HepG2 (cell line): ENCODE data around the gene PCAT7. TPM values are rescaled to one million over a fixed set of nuclear protein-coding genes. Genes with fewer than 3 reads are reported as not detected.

ENCODE experiments used
- ATAC-seq: fragments of 200-7000 bp; cut with Tn5 transposase; 3 replicates; pipeline ENCODE4 v1.9.1; 2020; ENCODE audit warnings: mild to moderate bottlenecking, moderate library complexity
- BruUV-seq: library from RNA; stranded (reverse); fragments of 400-500 nt; replicated peaks from 2 replicates; lab custom pipeline; 2021; lab: Mats Ljungman, UMichigan
- CTCF ChIA-PET: fragments of 300-600 bp; formaldehyde crosslinking; extraction: SDS; loops from one replicate; lab custom pipeline; 2021; ENCODE audit warnings: low total read pairs, inconsistent platforms, low intra/inter-chr PET ratio; lab: Yijun Ruan, JAX
- POLR2A ChIA-PET: fragments of 350-600 bp; sonication (Branson Sonifier 250); formaldehyde crosslinking; loops from one replicate; lab custom pipeline; 2020; ENCODE audit warnings: antibody characterized with exemption, inconsistent platforms; lab: Yijun Ruan, JAX
- DNase-seq: peaks from one replicate; pipeline ENCODE4 v3.0.0-alpha.2; 2015; ENCODE audit warnings: low spot score
- FAIRE-seq: peaks from 3 replicates; lab custom pipeline; 2011; peaks lifted over from hg19 to GRCh38; lab: Jason Lieb, UNC
- H2AFZ ChIP-seq: one replicate; pipeline ENCODE4 v1.6.1; 2011; ENCODE audit warnings: low read length, inconsistent platforms
- H3K27ac ChIP-seq: fragments of 300-600 bp; 3 replicates; pipeline ENCODE4 v1.8.0; 2011; ENCODE audit warnings: mixed run types, mild to moderate bottlenecking, mixed read lengths, low read length, inconsistent platforms; ENCODE audit not compliant: insufficient read depth; ENCODE audit errors: extremely low read length
- H3K27me3 ChIP-seq, 2 experiments: fragments of 200-600 bp in 1 of 2; 2 replicates in 1 of 2; 3 replicates in 1 of 2; pipeline versions ENCODE4 v1.6.0 to v1.8.0; 2011; ENCODE audit warnings: low read length in 2 of 2, mild to moderate bottlenecking in 2 of 2, moderate library complexity in 2 of 2, inconsistent platforms in 1 of 2; ENCODE audit not compliant: insufficient read depth in 2 of 2, control insufficient read depth in 1 of 2
- H3K36me3 ChIP-seq, 2 experiments: fragments of 200-600 bp in 1 of 2; replicated peaks in 1 of 2; 2 replicates in 1 of 2; 3 replicates in 1 of 2; pipeline versions ENCODE4 v1.5.1 to v1.8.0; 2011; ENCODE audit warnings: low read length in 2 of 2, inconsistent platforms in 1 of 2; ENCODE audit not compliant: insufficient read depth in 2 of 2, control insufficient read depth in 1 of 2
- H3K4me1 ChIP-seq: 2 replicates; pipeline ENCODE4 v1.5.1; 2012; ENCODE audit warnings: low read length, inconsistent platforms; ENCODE audit not compliant: insufficient read depth
- H3K4me2 ChIP-seq: 2 replicates; pipeline ENCODE4 v1.6.0; 2011; ENCODE audit warnings: low read depth, low read length, inconsistent platforms
- H3K4me3 ChIP-seq, 3 experiments: fragments of 200-600 bp in 1 of 3; sonication (generic), shearing (Covaris generic) in 1 of 3; replicated peaks in 1 of 3; 2 replicates each; pipeline ENCODE4 v1.5.1; 2011 to 2016; ENCODE audit warnings: low read length in 3 of 3, inconsistent platforms in 2 of 3, low read depth in 2 of 3, mild to moderate bottlenecking in 2 of 3, control low read depth in 1 of 3, mixed read lengths in 1 of 3; ENCODE audit not compliant: insufficient read depth in 1 of 3
- H3K79me2 ChIP-seq: one replicate; pipeline ENCODE4 v1.6.1; 2011; ENCODE audit warnings: low read length, inconsistent platforms; ENCODE audit not compliant: insufficient read depth
- H3K9ac ChIP-seq: 2 replicates; pipeline ENCODE4 v1.6.0; 2011; ENCODE audit warnings: mild to moderate bottlenecking, low read depth, low read length, inconsistent platforms; ENCODE audit not compliant: insufficient read depth
- H3K9me3 ChIP-seq: 2 replicates; pipeline ENCODE4 v1.5.1; 2012; ENCODE audit warnings: mild to moderate bottlenecking, low read length
- H4K20me1 ChIP-seq: 2 replicates; pipeline ENCODE4 v1.6.0; 2011; ENCODE audit warnings: inconsistent platforms, mild to moderate bottlenecking, low read length, moderate library complexity; ENCODE audit not compliant: insufficient read depth
- DNMT1 ChIP-seq: sonication (generic); formaldehyde crosslinking; IDR thresholded peaks from 2 replicates; pipeline ENCODE4 v1.5.1; 2020; ENCODE audit warnings: mild to moderate bottlenecking, missing genetic modification reagents
- NKX3-1 ChIP-seq: sonication (generic); formaldehyde crosslinking; IDR thresholded peaks from 2 replicates; pipeline ENCODE4 v1.5.0; 2020; ENCODE audit warnings: missing genetic modification reagents
- PHF8 ChIP-seq: sonication (generic); formaldehyde crosslinking; IDR thresholded peaks from 2 replicates; pipeline ENCODE4 v1.5.0; 2020; ENCODE audit warnings: missing genetic modification reagents
- REXO4 ChIP-seq: sonication (generic); formaldehyde crosslinking; IDR thresholded peaks from 2 replicates; pipeline ENCODE4 v1.8.0; 2022; ENCODE audit warnings: missing genetic modification reagents, mild to moderate bottlenecking, borderline replicate concordance
- ZNF446 ChIP-seq: sonication (generic); formaldehyde crosslinking; IDR thresholded peaks from 2 replicates; pipeline ENCODE4 v1.5.0; 2020; ENCODE audit warnings: mild to moderate bottlenecking, missing genetic modification reagents
- WGBS: methylation state at CpG from one replicate; pipeline ENCODE4 v1.1.6; 2017; ENCODE audit warnings: low lambda C conversion rate; 5-methylcytosine and 5-hydroxymethylcytosine counted together
- in situ Hi-C: cut with HindIII; loops from 2 replicates; pipeline ENCODE4 v1.10.0; 2017; ENCODE audit warnings: low pct_unique_long_range_greater_than_20kb; ENCODE audit not compliant: extremely low pct_ligation_motif_present
- intact Hi-C: fragments of 100-400 bp; cut with micrococcal nuclease; formaldehyde crosslinking; loops from one replicate; pipeline ENCODE4 v1.10.0; 2022; ENCODE audit not compliant: unreplicated experiment
- polyA plus RNA-seq, 8 experiments: library from polyadenylated mRNA; depleted of rRNA in 3 of 8; stranded (reverse) in 7 of 8; unstranded in 1 of 8; fragments of >200 nt; fragmentation: Illumina TruSeq in 4 of 8; extraction: Trizol in 4 of 8; gene quantifications; 2 replicates each; pipeline versions ENCODE4 v1.2.1 to v1.2.3, GENCODE V29; 2011 to 2016; ENCODE audit warnings: low read depth in 4 of 8, missing spikeins in 1 of 8, mixed read lengths in 1 of 8; ENCODE audit not compliant: insufficient read depth in 1 of 8
- total RNA-seq, 5 experiments: library from RNA; depleted of rRNA; stranded (reverse); fragments of >200 nt; fragmentation: Illumina TruSeq; extraction: Trizol; gene quantifications; 2 replicates each; pipeline ENCODE4 v1.2.3, GENCODE V29; 2016; ENCODE audit warnings: low read depth in 1 of 5
- TF ChIP-seq, protein P1 (sequence below): IDR thresholded peaks from 2 replicates; pipeline ENCODE4 v1.6.1; 2016; ENCODE audit warnings: missing biosample characterization, missing genetic modification reagents, low read depth
- TF ChIP-seq, protein P2 (sequence below): sonication (generic); formaldehyde crosslinking; IDR thresholded peaks from 2 replicates; pipeline ENCODE4 v1.4.0; 2020; ENCODE audit warnings: mild to moderate bottlenecking, missing genetic modification reagents
- TF ChIP-seq, protein P3 (sequence below): IDR thresholded peaks from 2 replicates; pipeline ENCODE4 v1.6.1; 2016; ENCODE audit warnings: low read depth
- TF ChIP-seq, protein P4 (sequence below): sonication (generic); formaldehyde crosslinking; IDR thresholded peaks from 2 replicates; pipeline ENCODE4 v1.4.0; 2020; ENCODE audit warnings: missing genetic modification reagents, mild to moderate bottlenecking, borderline replicate concordance

Gene PCAT7
- total and polyA plus RNA-seq, 2 of the 13 experiments (the other 11 are each of a cell fraction or from before 2014, with no cell fraction given), result 2.3 to 3.9 TPM

DNA sequence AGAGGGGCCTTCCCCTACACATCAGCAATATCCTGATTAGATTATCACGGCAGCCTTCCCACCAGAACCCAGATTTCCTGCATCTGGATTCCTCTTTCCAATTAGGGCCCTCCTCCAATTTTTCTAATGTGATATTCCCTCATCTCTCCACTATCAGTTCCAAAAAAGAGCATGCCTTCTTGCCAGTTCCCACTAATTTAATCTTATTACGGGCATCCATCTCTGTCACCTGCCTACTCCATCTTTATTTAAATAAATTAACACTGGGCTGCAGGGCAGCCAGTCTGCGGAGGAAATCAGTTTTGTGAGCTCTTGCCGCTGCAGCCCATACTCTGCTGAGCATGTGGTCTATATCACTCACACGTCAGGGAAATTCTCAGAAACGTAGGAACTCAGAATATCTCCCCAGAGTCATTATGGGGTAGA, 55.3 kb downstream of the PCAT7 start:
- no peaks in the 10 kb centered on the region for H3K9me3 ChIP-seq
- in situ Hi-C loops (no loop called here), intact Hi-C loops (no loop called here)
- ChIA-PET CTCF (no interaction called here), POLR2A (no interaction called here)
- no peak for FAIRE-seq
- no peak for DNase-seq
- no peaks in the 10 kb centered on the region for H3K79me2 ChIP-seq
- H3K36me3 ChIP-seq, result no peaks in the 10 kb centered on the region
- H2AFZ ChIP-seq, result no peak overlapping the region
- no peak for ATAC-seq
- H3K27me3 ChIP-seq, result no peaks in the 10 kb centered on the region
- 90% methylated on average over 6 of the region's 6 CpGs for WGBS
- TF ChIP-seq REXO4 (CRISPR knock-in tag) (no peak), PHF8 (CRISPR knock-in tag) (no peak), DNMT1 (CRISPR knock-in tag) (no peak), NKX3-1 (CRISPR knock-in tag) (no peak), ZNF446 (CRISPR knock-in tag) (no peak)
- TF ChIP-seq, protein P1, sequence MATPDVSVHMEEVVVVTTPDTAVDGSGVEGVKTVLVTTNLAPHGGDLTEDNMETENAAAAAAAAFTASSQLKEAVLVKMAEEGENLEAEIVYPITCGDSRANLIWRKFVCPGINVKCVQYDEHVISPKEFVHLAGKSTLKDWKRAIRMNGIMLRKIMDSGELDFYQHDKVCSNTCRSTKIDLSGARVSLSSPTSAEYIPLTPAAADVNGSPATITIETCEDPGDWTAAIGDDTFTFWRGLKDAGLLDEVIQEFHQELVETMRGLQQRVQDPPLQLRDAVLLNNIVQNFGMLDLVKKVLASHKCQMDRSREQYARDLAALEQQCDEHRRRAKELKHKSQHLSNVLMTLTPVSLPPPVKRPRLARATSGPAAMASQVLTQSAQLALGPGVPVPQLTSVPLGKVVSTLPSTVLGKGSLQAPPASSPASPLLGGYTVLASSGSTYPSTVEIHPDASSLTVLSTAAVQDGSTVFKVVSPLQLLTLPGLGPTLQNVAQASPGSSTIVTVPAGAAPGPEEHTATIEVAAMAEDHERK, result no peak
- TF ChIP-seq, protein P2, sequence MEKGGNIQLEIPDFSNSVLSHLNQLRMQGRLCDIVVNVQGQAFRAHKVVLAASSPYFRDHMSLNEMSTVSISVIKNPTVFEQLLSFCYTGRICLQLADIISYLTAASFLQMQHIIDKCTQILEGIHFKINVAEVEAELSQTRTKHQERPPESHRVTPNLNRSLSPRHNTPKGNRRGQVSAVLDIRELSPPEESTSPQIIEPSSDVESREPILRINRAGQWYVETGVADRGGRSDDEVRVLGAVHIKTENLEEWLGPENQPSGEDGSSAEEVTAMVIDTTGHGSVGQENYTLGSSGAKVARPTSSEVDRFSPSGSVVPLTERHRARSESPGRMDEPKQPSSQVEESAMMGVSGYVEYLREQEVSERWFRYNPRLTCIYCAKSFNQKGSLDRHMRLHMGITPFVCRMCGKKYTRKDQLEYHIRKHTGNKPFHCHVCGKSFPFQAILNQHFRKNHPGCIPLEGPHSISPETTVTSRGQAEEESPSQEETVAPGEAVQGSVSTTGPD (CRISPR knock-in tag), result no peak
- TF ChIP-seq, protein P3, sequence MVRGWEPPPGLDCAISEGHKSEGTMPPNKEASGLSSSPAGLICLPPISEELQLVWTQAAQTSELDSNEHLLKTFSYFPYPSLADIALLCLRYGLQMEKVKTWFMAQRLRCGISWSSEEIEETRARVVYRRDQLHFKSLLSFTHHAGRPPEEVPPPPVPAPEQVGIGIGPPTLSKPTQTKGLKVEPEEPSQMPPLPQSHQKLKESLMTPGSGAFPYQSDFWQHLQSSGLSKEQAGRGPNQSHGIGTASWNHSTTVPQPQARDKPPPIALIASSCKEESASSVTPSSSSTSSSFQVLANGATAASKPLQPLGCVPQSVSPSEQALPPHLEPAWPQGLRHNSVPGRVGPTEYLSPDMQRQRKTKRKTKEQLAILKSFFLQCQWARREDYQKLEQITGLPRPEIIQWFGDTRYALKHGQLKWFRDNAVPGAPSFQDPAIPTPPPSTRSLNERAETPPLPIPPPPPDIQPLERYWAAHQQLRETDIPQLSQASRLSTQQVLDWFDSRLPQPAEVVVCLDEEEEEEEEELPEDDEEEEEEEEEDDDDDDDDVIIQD (CRISPR knock-in tag), result no peak
- TF ChIP-seq, protein P4, sequence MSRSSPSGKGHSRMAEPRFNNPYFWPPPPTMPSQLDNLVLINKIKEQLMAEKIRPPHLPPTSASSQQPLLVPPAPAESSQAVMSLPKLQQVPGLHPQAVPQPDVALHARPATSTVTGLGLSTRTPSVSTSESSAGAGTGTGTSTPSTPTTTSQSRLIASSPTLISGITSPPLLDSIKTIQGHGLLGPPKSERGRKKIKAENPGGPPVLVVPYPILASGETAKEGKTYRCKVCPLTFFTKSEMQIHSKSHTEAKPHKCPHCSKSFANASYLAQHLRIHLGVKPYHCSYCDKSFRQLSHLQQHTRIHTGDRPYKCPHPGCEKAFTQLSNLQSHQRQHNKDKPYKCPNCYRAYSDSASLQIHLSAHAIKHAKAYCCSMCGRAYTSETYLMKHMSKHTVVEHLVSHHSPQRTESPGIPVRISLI, result no peak
- H3K27ac ChIP-seq, result no peak overlapping the region
- H3K4me3 ChIP-seq, result no peak overlapping the region
- no TSS peak for BruUV-seq
- H3K4me2 ChIP-seq, result no peak overlapping the region
- no peaks in the 10 kb centered on the region for H4K20me1 ChIP-seq
- H3K4me1 ChIP-seq, result peaks cover 71% of the 10 kb centered on the region
- no peak overlapping the region for H3K9ac ChIP-seq
